Measurements from ENCODE around the gene CDK7.
"Not testable (repeated sequence)": the region's sequence is repeated elsewhere in the genome, so short reads cannot be mapped to it uniquely, and the experiment has no call there.

Gene CDK7

GRCh38 chr5:69238760-69239251 is 4.1 kb downstream of the CDK7 start:
- DNase-seq, result peak; percentile 49

- no peak for DNase-seq
These were observed 7.7 kb downstream of the CDK7 start for GRCh38 chr5:69242215-69242927.

- no peak for DNase-seq
These were observed 10.3 kb downstream of the CDK7 start for GRCh38 chr5:69245031-69245430.

GRCh38 chr5:69248019-69248418 is 13.3 kb downstream of the CDK7 start:
- DNase-seq, result no peak

- DNase-seq, result no peak
These were observed 15.9 kb downstream of the CDK7 start for GRCh38 chr5:69250593-69250992.

- DNase-seq, result no peak
These were observed 17.8 kb downstream of the CDK7 start for GRCh38 chr5:69252437-69252836.

GRCh38 chr5:69255940-69256339 is 21.3 kb downstream of the CDK7 start:
- DNase-seq, result not testable (repeated sequence)

GRCh38 chr5:69257577-69257976 is 22.9 kb downstream of the CDK7 start:
- DNase-seq, result no peak

- DNase-seq, result no peak
These were observed 26.3 kb downstream of the CDK7 start for GRCh38 chr5:69261034-69261433.

GRCh38 chr5:69265931-69266330 is 31.2 kb downstream of the CDK7 start:
- no peak for DNase-seq

GRCh38 chr5:69268899-69269298 is 34.2 kb downstream of the CDK7 start:
- DNase-seq, result no peak

GRCh38 chr5:69270840-69271239 is 36.2 kb downstream of the CDK7 start:
- no peak for DNase-seq

- DNase-seq, result no peak
These were observed 36.7 kb downstream of the CDK7 start for GRCh38 chr5:69271376-69271775.

- DNase-seq, result no peak
These were observed 40.9 kb downstream of the CDK7 start for GRCh38 chr5:69275563-69275962.

GRCh38 chr5:69276422-69277174 is 41.9 kb downstream of the CDK7 start:
- DNase-seq, result peak; percentile 37

- DNase-seq, result no peak
These were observed 44.8 kb downstream of the CDK7 start for GRCh38 chr5:69279517-69279916.

- DNase-seq, result no peak
These were observed 46.4 kb downstream of the CDK7 start for GRCh38 chr5:69281114-69281513.

GRCh38 chr5:69284203-69284602 is 49.5 kb downstream of the CDK7 start:
- DNase-seq, result no peak

- DNase-seq, result no peak
These were observed 50.9 kb downstream of the CDK7 start for GRCh38 chr5:69285448-69286116.

GRCh38 chr5:69288069-69288468 is 53.4 kb downstream of the CDK7 start:
- no peak for DNase-seq

- DNase-seq, result no peak
These were observed 54.0 kb downstream of the CDK7 start for GRCh38 chr5:69288688-69289087.

- DNase-seq, result no peak
These were observed 57.6 kb downstream of the CDK7 start for GRCh38 chr5:69292306-69292705.

- DNase-seq, result no peak
These were observed 59.2 kb downstream of the CDK7 start for GRCh38 chr5:69293882-69294281.
